Fibroblast of villous mesenchyme (primary cell): ENCODE results near the gene OLFML2B. TPM values are rescaled to one million over a fixed set of nuclear protein-coding genes. Genes with fewer than 3 reads are reported as not detected.

ENCODE experiments used
- DNase-seq: peaks from one replicate; pipeline ENCODE4 v3.0.0-alpha.2; 2010; ENCODE audit warnings: low read depth
- H3K4me3 ChIP-seq: 2 replicates; pipeline ENCODE4 v1.5.1; 2011; ENCODE audit warnings: low read depth, mild to moderate bottlenecking, low read length
- CTCF ChIP-seq: IDR thresholded peaks from 2 replicates; pipeline ENCODE4 v1.5.1; 2012; ENCODE audit warnings: low read depth, mild to moderate bottlenecking, low read length; ENCODE audit not compliant: insufficient read depth
- total RNA-seq: library from RNA; depleted of rRNA; stranded (reverse); fragments of >200 nt; gene quantifications from 2 replicates; pipeline ENCODE4 v1.2.3, GENCODE V29; 2012

The OLFML2B gene
- total RNA-seq: 4.8 and 5.2 TPM in 2 replicates

- peak; percentile 76 for DNase-seq
- peak; percentile 37 for TF ChIP-seq CTCF
- peak within 1 kb of the TSS; percentile 66 for H3K4me3 ChIP-seq
These were observed at the start of gene OLFML2B for GRCh38 chr1:162023547-162024501. OLFML2B (minus strand) TSS chr1:162023869; CDS start chr1:162023430, 439 bp downstream.

GRCh38 chr1:162072740-162073139 is 49.1 kb upstream of the OLFML2B start:
- no peak for TF ChIP-seq CTCF

GRCh38 chr1:162070825-162071224 is 47.2 kb upstream of the OLFML2B start:
- no peak for DNase-seq
- H3K4me3 ChIP-seq: peak overlapping the region; percentile 68
- no peak for TF ChIP-seq CTCF

More at GRCh38 chr1:162072740-162073139, 49.1 kb upstream of the OLFML2B start:
- no peak overlapping the region for H3K4me3 ChIP-seq
- no peak for DNase-seq

GRCh38 chr1:162070094-162070748 is 46.6 kb upstream of the OLFML2B start:
- no peak for DNase-seq
- TF ChIP-seq CTCF: no peak
- H3K4me3 ChIP-seq: peak overlapping the region; percentile 68

- DNase-seq: peak; percentile 37
- TF ChIP-seq CTCF: no peak
- H3K4me3 ChIP-seq: peak within 1 kb of the TSS; percentile 68
These were observed 45.8 kb upstream of the OLFML2B start, which contains the start of gene NOS1AP for GRCh38 chr1:162069334-162070093. NOS1AP (plus strand) TSS chr1:162069691; CDS start chr1:162070178, 487 bp downstream.

- TF ChIP-seq CTCF: no peak
- no peak for DNase-seq
- H3K4me3 ChIP-seq: no peak overlapping the region
These were observed 44.6 kb upstream of the OLFML2B start for GRCh38 chr1:162068301-162068700.
